IMR-90 (cell line): ENCODE results near the gene PRKCB. TPM values are rescaled to one million over a fixed set of nuclear protein-coding genes. Genes with fewer than 3 reads are reported as not detected.
A peak's percentile ranks its signal among the peaks of the same experiment; 100 is the strongest.

Experiments
- ATAC-seq: fragments of 200-7000 bp; cut with Tn5 transposase; 2 replicates; pipeline ENCODE4 v1.9.1; 2020; ENCODE audit warnings: low read depth, mild to moderate bottlenecking, moderate library complexity
- BruUV-seq: library from RNA; stranded (reverse); fragments of 400-500 nt; replicated peaks from 2 replicates; lab custom pipeline; 2021; lab: Mats Ljungman, UMichigan
- CTCF ChIA-PET: fragments of 300-600 bp; formaldehyde crosslinking; extraction: SDS; loops from one replicate; lab custom pipeline; 2021; ENCODE audit warnings: antibody characterized with exemption; lab: Yijun Ruan, JAX
- POLR2A ChIA-PET: fragments of 300-600 bp; sonication (Branson Sonifier 250); formaldehyde crosslinking; loops from one replicate; lab custom pipeline; 2022; ENCODE audit warnings: antibody characterized with exemption; ENCODE audit not compliant: unreplicated experiment; lab: Charles Lee
- DNase-seq: peaks from one replicate; pipeline ENCODE4 v3.0.0; 2013
- H2AFZ ChIP-seq: replicated peaks from 2 replicates; pipeline ENCODE3; 2013; ENCODE audit warnings: low read length, mild to moderate bottlenecking; ENCODE audit not compliant: poor library complexity
- H2AK5ac ChIP-seq: 2 replicates; pipeline ENCODE4 v1.6.1; 2013; ENCODE audit warnings: low read depth, low read length, inconsistent platforms
- H2AK9ac ChIP-seq: replicated peaks from 2 replicates; pipeline ENCODE3; 2013; ENCODE audit warnings: mild to moderate bottlenecking, low read depth, low read length, moderate library complexity; ENCODE audit not compliant: poor library complexity
- H2BK120ac ChIP-seq: 2 replicates; pipeline ENCODE4 v1.6.1; 2013; ENCODE audit warnings: low read depth, low read length, inconsistent platforms
- H2BK15ac ChIP-seq: 3 replicates; pipeline ENCODE4 v1.6.1; 2013; ENCODE audit warnings: low read depth, low read length, inconsistent platforms
- H2BK20ac ChIP-seq: 2 replicates; pipeline ENCODE4 v1.6.1; 2013; ENCODE audit warnings: low read depth, mild to moderate bottlenecking, inconsistent platforms, low read length, moderate library complexity
- H2BK5ac ChIP-seq: 2 replicates; pipeline ENCODE4 v1.6.1; 2013; ENCODE audit warnings: mild to moderate bottlenecking, low read depth, low read length, inconsistent platforms; ENCODE audit not compliant: poor library complexity, severe bottlenecking
- H3K14ac ChIP-seq: replicated peaks from 2 replicates; pipeline ENCODE4 v1.6.1; 2013; ENCODE audit warnings: low read depth, low read length, inconsistent platforms
- H3K18ac ChIP-seq: 2 replicates; pipeline ENCODE4 v1.6.1; 2013; ENCODE audit warnings: low read depth, low read length, control low read depth
- H3K23ac ChIP-seq: 2 replicates; pipeline ENCODE4 v1.6.1; 2013; ENCODE audit warnings: low read depth, low read length, inconsistent platforms
- H3K27ac ChIP-seq: 2 replicates; pipeline ENCODE4 v1.5.1; 2013; ENCODE audit warnings: mild to moderate bottlenecking, control low read depth, low read length; ENCODE audit not compliant: insufficient read depth
- H3K27me3 ChIP-seq: 2 replicates; pipeline ENCODE4 v1.6.1; 2013; ENCODE audit warnings: low read length; ENCODE audit not compliant: control insufficient read depth, insufficient read depth
- H3K36me3 ChIP-seq: 2 replicates; pipeline ENCODE4 v1.6.1; 2013; ENCODE audit warnings: low read length, mixed read lengths; ENCODE audit not compliant: control insufficient read depth, insufficient read depth
- H3K4ac ChIP-seq: 2 replicates; pipeline ENCODE4 v1.6.1; 2013; ENCODE audit warnings: low read depth, low read length, inconsistent platforms
- H3K4me1 ChIP-seq: 2 replicates; pipeline ENCODE4 v1.6.1; 2013; ENCODE audit warnings: low read length, mixed read lengths; ENCODE audit not compliant: control insufficient read depth, insufficient read depth
- H3K4me2 ChIP-seq: 2 replicates; pipeline ENCODE4 v1.6.1; 2013; ENCODE audit warnings: low read depth, mild to moderate bottlenecking, control low read depth, low read length, moderate library complexity
- H3K4me3 ChIP-seq: 2 replicates; pipeline ENCODE4 v1.5.1; 2013; ENCODE audit warnings: low read depth, mild to moderate bottlenecking, control low read depth, low read length, moderate library complexity; ENCODE audit not compliant: insufficient read depth
- H3K56ac ChIP-seq: 2 replicates; pipeline ENCODE4 v1.6.1; 2013; ENCODE audit warnings: low read length, inconsistent platforms; ENCODE audit not compliant: insufficient read depth; ENCODE audit errors: extremely low read depth
- H3K79me1 ChIP-seq, 2 experiments: 2 replicates each; pipeline ENCODE4 v1.6.1; 2013; ENCODE audit warnings: low read length in 2 of 2, inconsistent platforms in 1 of 2, low read depth in 1 of 2
- H3K9ac ChIP-seq: 2 replicates; pipeline ENCODE4 v1.6.1; 2013; ENCODE audit warnings: low read depth, low read length, control low read depth
- H3K9me1 ChIP-seq: 2 replicates; pipeline ENCODE4 v1.6.1; 2013; ENCODE audit warnings: low read length, inconsistent platforms; ENCODE audit not compliant: insufficient read depth
- H3K9me3 ChIP-seq: 2 replicates; pipeline ENCODE4 v1.6.1; 2013; ENCODE audit warnings: low read length; ENCODE audit not compliant: control insufficient read depth, insufficient read depth
- H4K20me1 ChIP-seq: 2 replicates; pipeline ENCODE4 v1.6.1; 2013; ENCODE audit warnings: low read length, inconsistent platforms; ENCODE audit not compliant: insufficient read depth
- H4K5ac ChIP-seq: 2 replicates; pipeline ENCODE4 v1.6.1; 2013; ENCODE audit warnings: mild to moderate bottlenecking, low read depth, low read length, control low read depth
- H4K8ac ChIP-seq, 2 experiments: 2 replicates each; pipeline ENCODE4 v1.6.1; 2013; ENCODE audit warnings: low read depth in 2 of 2, low read length in 2 of 2, control low read depth in 1 of 2, inconsistent platforms in 1 of 2
- H4K91ac ChIP-seq: 2 replicates; pipeline ENCODE4 v1.6.1; 2013; ENCODE audit warnings: low read depth, low read length, inconsistent platforms; ENCODE audit not compliant: insufficient read depth
- CEBPB ChIP-seq: IDR thresholded peaks from 2 replicates; pipeline ENCODE4 v1.6.1; 2012; ENCODE audit warnings: low read depth, low read length, improper control_type of control experiment
- CTCF ChIP-seq: conservative IDR thresholded peaks from 2 replicates; pipeline ENCODE4 v1.5.1; 2012; ENCODE audit warnings: mild to moderate bottlenecking, low read depth, low read length, improper control_type of control experiment
- FOS ChIP-seq: fragments of 150-350 bp; IDR thresholded peaks from 2 replicates; pipeline ENCODE4 v1.6.1; 2016; ENCODE audit warnings: low read depth, low read length
- MAFK ChIP-seq: IDR thresholded peaks from 2 replicates; pipeline ENCODE4 v1.6.1; 2012; ENCODE audit warnings: low read depth, low read length, improper control_type of control experiment
- MAZ ChIP-seq: IDR thresholded peaks from 2 replicates; pipeline ENCODE4 v1.6.1; 2012; ENCODE audit warnings: low read depth, mild to moderate bottlenecking, low read length, improper control_type of control experiment, moderate library complexity, borderline replicate concordance
- MXI1 ChIP-seq: IDR thresholded peaks from 2 replicates; pipeline ENCODE4 v1.6.1; 2012; ENCODE audit warnings: low read depth, mild to moderate bottlenecking, low read length, moderate library complexity, borderline replicate concordance
- NFE2L2 ChIP-seq: fragments of 150-350 bp; IDR thresholded peaks from 2 replicates; pipeline ENCODE4 v1.6.1; 2016; ENCODE audit warnings: low read depth, mild to moderate bottlenecking, low read length
- POLR2A ChIP-seq: IDR thresholded peaks from 2 replicates; pipeline ENCODE4 v1.6.1; 2012; ENCODE audit warnings: mild to moderate bottlenecking, low read depth, low read length
- RAD21 ChIP-seq: IDR thresholded peaks from 2 replicates; pipeline ENCODE4 v1.6.1; 2012; ENCODE audit warnings: low read length, improper control_type of control experiment
- RCOR1 ChIP-seq: IDR thresholded peaks from 2 replicates; pipeline ENCODE4 v1.6.1; 2012; ENCODE audit warnings: mild to moderate bottlenecking, low read length, improper control_type of control experiment; ENCODE audit not compliant: insufficient replicate concordance
- RFX5 ChIP-seq: IDR thresholded peaks from 2 replicates; pipeline ENCODE4 v1.8.0; 2012; ENCODE audit warnings: low read depth, mild to moderate bottlenecking, low read length, moderate library complexity
- SMC3 ChIP-seq: fragments of 150-350 bp; IDR thresholded peaks from 2 replicates; pipeline ENCODE4 v1.6.1; 2016; ENCODE audit warnings: low read depth, mild to moderate bottlenecking, antibody characterized with exemption, low read length, moderate library complexity
- USF2 ChIP-seq: fragments of 150-350 bp; IDR thresholded peaks from 2 replicates; pipeline ENCODE4 v1.6.1; 2017; ENCODE audit warnings: mild to moderate bottlenecking, antibody characterized with exemption, low read length, low read depth
- WGBS, 2 experiments: methylation state at CpG; one replicate each; pipeline versions ENCODE4 v1.1.5 to v1.1.7; 2013; ENCODE audit warnings: missing lambda C conversion rate in 2 of 2; ENCODE audit not compliant: insufficient read length in 1 of 2; ENCODE audit errors: extremely low coverage in 2 of 2; 5-methylcytosine and 5-hydroxymethylcytosine counted together
- dilution Hi-C: fragments of 300-500 bp; cut with HindIII; formaldehyde crosslinking; loops from one replicate; pipeline ENCODE4 v1.14.3; 2018; ENCODE audit warnings: low sequenced_read_pairs; ENCODE audit not compliant: unreplicated experiment
- in situ Hi-C: fragments of 300-500 bp; cut with MboI; formaldehyde crosslinking; loops from 3 replicates; pipeline ENCODE4 v1.14.3; 2019; ENCODE audit warnings: low sequenced_read_pairs, inconsistent platforms, mixed read lengths
- intact Hi-C: fragments of 100-400 bp; cut with micrococcal nuclease; formaldehyde crosslinking; loops from 2 replicates; pipeline ENCODE4 v1.10.0; 2022
- polyA plus RNA-seq, 3 experiments: library from polyadenylated mRNA; depleted of rRNA; stranded (reverse); fragments of >200 nt; gene quantifications; 2 replicates each; pipeline ENCODE4 v1.2.3, GENCODE V29; 2012; ENCODE audit warnings: low replicate concordance in 1 of 3
- total RNA-seq: library from RNA; depleted of rRNA; stranded (reverse); fragments of >200 nt; gene quantifications from 2 replicates; pipeline ENCODE4 v1.2.3, GENCODE V29; 2012

Gene PRKCB
- total and polyA plus RNA-seq, 2 of the 4 experiments (the other 2 are of a cell fraction), result under 0.01 TPM; not detected in 1

- TF ChIP-seq CTCF, result no peak
These were observed 240.3 kb downstream of the PRKCB start (continued) for GRCh38 chr16:24075931-24076716.

DNA sequence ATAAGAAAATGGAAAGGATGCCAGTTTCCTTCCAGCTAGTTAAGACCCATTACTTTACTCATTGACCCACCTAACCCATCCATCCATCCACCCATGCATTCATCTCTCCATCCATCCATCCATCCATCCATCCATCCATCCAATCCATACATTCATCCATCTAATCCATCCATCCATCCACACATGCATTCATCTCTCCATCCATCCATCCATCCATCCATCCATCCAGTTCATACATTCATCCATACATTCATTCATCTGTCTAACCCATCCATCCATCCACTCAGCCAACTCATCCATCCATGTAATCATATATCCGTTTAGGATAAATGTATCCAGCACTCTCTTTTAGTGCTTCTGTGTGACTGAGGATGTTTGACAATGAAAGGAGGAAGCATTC is 241.5 kb downstream of the PRKCB start:
- Histone ChIP-seq H4K20me1 (no peaks in the 10 kb centered on the region), H2BK5ac (peak overlapping the region; percentile 19), H4K8ac (no peak overlapping the region), H2BK15ac (no peak overlapping the region), H3K79me1 (no peaks in the 10 kb centered on the region), H4K91ac (no peak overlapping the region), H2BK120ac (no peak overlapping the region), H3K36me3 (no peaks in the 10 kb centered on the region), H3K4ac (no peak overlapping the region), H2AK9ac (no peak overlapping the region), H3K56ac (no peak overlapping the region), H3K4me3 (no peak overlapping the region), H3K4me1 (no peaks in the 10 kb centered on the region), H3K4me2 (no peak overlapping the region), H2AK5ac (no peak overlapping the region), H3K23ac (no peak overlapping the region), H3K27ac (no peak overlapping the region), H3K9ac (no peak overlapping the region), H3K14ac (no peak overlapping the region), H3K9me1 (no peaks in the 10 kb centered on the region), H2AFZ (no peak overlapping the region), H2BK20ac (no peak overlapping the region), H4K5ac (no peak overlapping the region), H3K18ac (no peak overlapping the region), H3K9me3 (no peaks in the 10 kb centered on the region), H3K27me3 (no peaks in the 10 kb centered on the region)
- dilution Hi-C loops, result no loop called here
- CTCF ChIA-PET, result no interaction called here
- ATAC-seq, result no peak
- no CpG with 5 or more reads among the region's 1 CpG for WGBS, 2 experiments
- no TSS peak for BruUV-seq
- intact Hi-C loops, result no loop called here
- POLR2A ChIA-PET, result no interaction called here
- no peak for DNase-seq
- in situ Hi-C loops, result no loop called here
- no peak for TF ChIP-seq MAFK
- no peak for TF ChIP-seq MXI1
- no peak for TF ChIP-seq USF2
- no peak for TF ChIP-seq FOS
- TF ChIP-seq MAZ, result no peak
- no peak for TF ChIP-seq SMC3
- no peak for TF ChIP-seq CEBPB
- no peak for TF ChIP-seq RAD21
- TF ChIP-seq RFX5, result no peak
- no peak for TF ChIP-seq NFE2L2
- TF ChIP-seq POLR2A, result no peak
- TF ChIP-seq RCOR1, result no peak
